Measurements from ENCODE around the gene KBTBD12. TPM values are rescaled to one million over a fixed set of nuclear protein-coding genes. Genes with fewer than 3 reads are reported as not detected.

KBTBD12 gene
- polyA plus RNA-seq, 2 of the 4 experiments (the other 2 are of a cell fraction) = not detected

DNA sequence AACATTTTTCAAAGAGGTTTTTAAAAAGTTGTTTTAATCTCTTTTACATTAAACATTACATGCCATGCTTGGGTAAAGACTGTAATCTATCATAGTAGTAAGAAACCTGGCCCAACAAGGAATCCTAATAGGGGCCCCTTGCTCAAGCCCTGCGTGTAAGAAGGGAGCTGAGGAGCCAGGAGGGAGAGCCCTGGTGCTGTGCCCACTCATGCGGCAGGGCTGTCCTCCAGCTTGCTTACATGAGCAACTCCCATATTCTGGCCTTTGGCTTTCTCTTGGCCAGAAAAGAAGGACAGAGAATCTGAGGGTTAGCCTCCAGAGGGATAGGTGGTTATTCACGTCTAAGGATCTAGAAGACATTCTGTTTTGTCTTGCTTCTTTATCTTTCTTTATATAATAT, 49.8 kb downstream of the KBTBD12 start:
- no peak for FAIRE-seq
- ChIA-PET CTCF (interaction anchor here (0.7 to 2.3 kb wide), 4 partner anchors 9 to 274 kb away, joined by 3 to 8 read pairs (median 3); no protein-coding TSS in a partner anchor), POLR2A (no interaction called here)
- no peak for DNase-seq (ENCODE audit: low read depth in 1 of 2, low spot score in 1 of 2)
- H3K4me1 ChIP-seq = peaks cover 20% of the 10 kb centered on the region
- ATAC-seq = no peak
- WGBS (ENCODE audit: missing lambda C conversion rate) = 88% methylated on average over 3 of the region's 3 CpGs
- no peak for TF ChIP-seq CEBPB (IDR thresholded peaks at IDR 0.05)
- no peak for TF ChIP-seq RARB (CRISPR knock-in tag; IDR thresholded peaks at IDR 0.05)
- H3K9me3 ChIP-seq = 0 out of 3 replicates have a peak, but pooled peaks cover 3% of the 10 kb centered on the region
- no peak overlapping the region for H3K4me2 ChIP-seq
- no peak overlapping the region for H3K27ac ChIP-seq
- H3K4me3 ChIP-seq = no peak overlapping the region

DNA sequence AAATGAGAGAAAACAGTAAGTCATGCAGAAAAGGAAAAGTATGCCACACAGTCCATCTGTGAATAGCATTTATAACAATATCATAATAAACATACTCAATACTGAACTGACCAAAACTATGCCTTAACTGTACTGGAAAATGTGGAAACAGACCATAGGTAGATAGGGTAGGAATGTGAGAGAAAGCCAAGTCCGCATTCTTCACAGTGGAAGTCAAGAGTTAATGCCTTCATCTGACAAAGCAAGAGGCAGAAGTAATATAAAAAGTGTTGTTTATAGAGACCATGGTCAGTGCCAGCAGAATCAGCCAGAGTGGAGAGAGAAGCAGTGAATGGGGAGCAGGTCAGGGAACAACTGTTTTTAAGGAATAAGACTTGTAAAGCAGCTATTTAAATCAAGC, 52.3 kb downstream of the KBTBD12 start:
- H3K9me3 ChIP-seq = 0 out of 3 replicates have a peak, but pooled peaks cover 3% of the 10 kb centered on the region
- H3K4me1 ChIP-seq = peaks cover 3% of the 10 kb centered on the region; the same call in 1 of the 3 replicates
- H3K4me3 ChIP-seq = no peak overlapping the region
- no peak for FAIRE-seq
- no peak for ATAC-seq
- TF ChIP-seq BHLHE40 (IDR thresholded peaks at IDR 0.05; ENCODE audit: low read depth, low read length) = no peak
- DNase-seq (ENCODE audit: low read depth in 1 of 2, low spot score in 1 of 2) = no peak
- no peak overlapping the region for H3K4me2 ChIP-seq
- 77% methylated on average over 1 of the region's 1 CpG for WGBS (ENCODE audit: missing lambda C conversion rate)
- H3K27ac ChIP-seq = no peak overlapping the region
- ChIA-PET CTCF (interaction anchor here (0.8 to 2.7 kb wide), 4 partner anchors 273 to 316 kb away, joined by 3 to 13 read pairs (median 6); no protein-coding TSS in a partner anchor), POLR2A (no interaction called here)

DNA sequence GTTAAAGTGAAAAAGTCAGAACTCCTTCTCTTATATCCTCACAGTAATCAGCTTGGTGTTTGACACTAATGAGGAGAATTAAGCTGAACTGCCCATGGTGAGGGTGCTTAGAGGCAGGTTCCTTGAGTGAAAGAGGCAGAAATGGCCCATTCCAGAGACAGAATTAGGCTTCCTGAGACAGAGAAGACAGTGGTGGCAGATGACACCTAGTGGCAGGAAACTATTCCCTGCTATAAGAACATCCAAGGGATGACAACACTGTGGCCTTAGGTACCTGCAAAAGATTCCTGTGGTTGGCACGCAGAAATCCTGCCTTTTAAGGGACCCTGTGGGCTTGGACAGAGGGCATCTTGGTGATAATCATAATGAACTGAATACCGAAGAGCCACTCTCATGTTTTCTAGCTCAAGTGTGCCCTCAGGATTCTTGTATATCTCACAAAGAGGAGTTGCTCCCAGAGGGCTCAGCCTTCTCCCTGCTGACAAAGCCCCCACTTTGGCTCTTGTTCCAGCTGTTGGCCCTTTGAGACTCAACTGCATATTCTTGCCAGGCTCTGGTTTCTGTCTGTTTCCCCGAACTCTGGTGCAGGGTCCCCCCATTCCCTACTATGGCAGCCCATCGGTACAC, 56.0 kb downstream of the KBTBD12 start:
- ATAC-seq (peak; percentile 93 to 95), DNase-seq (ENCODE audit: low read depth in 1 of 2, low spot score in 1 of 2) (peak; percentile 46 to 63), FAIRE-seq (no peak)
- TF ChIP-seq MYC (IDR thresholded peaks at IDR 0.05; ENCODE audit: borderline replicate concordance, low read length) = no peak
- peak; percentile 81 to 89 for TF ChIP-seq RAD21 (conservative IDR thresholded peaks at IDR 0.05 in 1 of 2, IDR thresholded peaks at IDR 0.05 in 1 of 2)
- no peak for TF ChIP-seq NFE2L2 (conservative IDR thresholded peaks at IDR 0.05; ENCODE audit: low read length)
- TF ChIP-seq RCOR1 (IDR thresholded peaks at IDR 0.05; ENCODE audit: low read depth, low read length) = no peak
- peak; percentile 73 for TF ChIP-seq SMC3 (IDR thresholded peaks at IDR 0.05)
- TF ChIP-seq HOXA7 (CRISPR knock-in tag; IDR thresholded peaks at IDR 0.05) = no peak
- TF ChIP-seq, protein P1, sequence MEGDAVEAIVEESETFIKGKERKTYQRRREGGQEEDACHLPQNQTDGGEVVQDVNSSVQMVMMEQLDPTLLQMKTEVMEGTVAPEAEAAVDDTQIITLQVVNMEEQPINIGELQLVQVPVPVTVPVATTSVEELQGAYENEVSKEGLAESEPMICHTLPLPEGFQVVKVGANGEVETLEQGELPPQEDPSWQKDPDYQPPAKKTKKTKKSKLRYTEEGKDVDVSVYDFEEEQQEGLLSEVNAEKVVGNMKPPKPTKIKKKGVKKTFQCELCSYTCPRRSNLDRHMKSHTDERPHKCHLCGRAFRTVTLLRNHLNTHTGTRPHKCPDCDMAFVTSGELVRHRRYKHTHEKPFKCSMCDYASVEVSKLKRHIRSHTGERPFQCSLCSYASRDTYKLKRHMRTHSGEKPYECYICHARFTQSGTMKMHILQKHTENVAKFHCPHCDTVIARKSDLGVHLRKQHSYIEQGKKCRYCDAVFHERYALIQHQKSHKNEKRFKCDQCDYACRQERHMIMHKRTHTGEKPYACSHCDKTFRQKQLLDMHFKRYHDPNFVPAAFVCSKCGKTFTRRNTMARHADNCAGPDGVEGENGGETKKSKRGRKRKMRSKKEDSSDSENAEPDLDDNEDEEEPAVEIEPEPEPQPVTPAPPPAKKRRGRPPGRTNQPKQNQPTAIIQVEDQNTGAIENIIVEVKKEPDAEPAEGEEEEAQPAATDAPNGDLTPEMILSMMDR (IDR thresholded peaks at IDR 0.05) = peak; percentile 74
- TF ChIP-seq SREBF2 (IDR thresholded peaks at IDR 0.05) = no peak
- no peak for TF ChIP-seq FOSL2 (IDR thresholded peaks at IDR 0.05)
- TF ChIP-seq FOSL2 (CRISPR knock-in tag; IDR thresholded peaks at IDR 0.05) = no peak
- no peak for TF ChIP-seq POLR2A (IDR thresholded peaks at IDR 0.05; ENCODE audit: low read length)
- no peak for TF ChIP-seq PHF8 (IDR thresholded peaks at IDR 0.05; ENCODE audit: borderline replicate concordance, low read depth)
- no peak for TF ChIP-seq RNF2 (IDR thresholded peaks at IDR 0.05; ENCODE audit: borderline replicate concordance, low read depth)
- TF ChIP-seq CEBPB (IDR thresholded peaks at IDR 0.05) = no peak
- no peak for TF ChIP-seq HOXB13 (CRISPR knock-in tag; IDR thresholded peaks at IDR 0.05; ENCODE audit: low read depth)
- TF ChIP-seq RFX5 (IDR thresholded peaks at IDR 0.05) = no peak
- 36% methylated on average over 4 of the region's 4 CpGs for WGBS (ENCODE audit: missing lambda C conversion rate)
- ChIA-PET POLR2A (no interaction called here), CTCF (interaction anchor here (0.5 to 4.3 kb wide), 36 partner anchors 8 to 908 kb away, joined by 3 to 29 read pairs (median 4); no protein-coding TSS in a partner anchor)
- 0 out of 3 replicates have a peak, but pooled peaks cover 1% of the 10 kb centered on the region for H3K9me3 ChIP-seq
- H3K27ac ChIP-seq = no peak overlapping the region
- no peak overlapping the region for H3K4me2 ChIP-seq
- no peak overlapping the region for H3K4me3 ChIP-seq
- no peaks in the 10 kb centered on the region for H3K4me1 ChIP-seq

DNA sequence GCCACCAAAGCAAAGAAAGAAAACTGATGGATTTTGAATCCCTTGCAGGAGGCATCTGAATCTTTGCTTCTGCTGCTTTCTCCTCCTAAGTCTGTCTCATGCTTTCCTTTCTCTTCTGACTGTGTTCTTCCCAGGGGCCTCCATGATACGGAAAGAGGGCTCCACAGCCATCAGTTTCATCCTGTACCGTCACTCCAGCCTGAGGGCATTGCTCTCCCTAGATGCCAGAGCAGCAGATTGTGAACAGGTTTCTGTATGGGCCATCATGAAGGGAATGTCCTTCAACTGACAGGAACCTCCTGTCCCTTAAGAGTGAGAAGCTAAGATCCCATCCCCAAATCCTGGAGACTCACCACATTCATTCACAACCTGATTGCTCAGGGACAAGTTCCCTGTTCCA, 59.2 kb downstream of the KBTBD12 start:
- H3K9me3 ChIP-seq = no peaks in the 10 kb centered on the region
- H3K4me2 ChIP-seq = no peak overlapping the region
- CTCF ChIA-PET = interaction anchor here (1.0 to 3.0 kb wide), 3 partner anchors 9 to 322 kb away, joined by 3 to 10 read pairs (median 3); no protein-coding TSS in a partner anchor
- no peak overlapping the region for H3K4me3 ChIP-seq
- DNase-seq (ENCODE audit: low read depth in 1 of 2, low spot score in 1 of 2) = no peak
- ATAC-seq = no peak
- no peak overlapping the region for H3K27ac ChIP-seq
- WGBS (ENCODE audit: missing lambda C conversion rate) = 73% methylated on average over 2 of the region's 2 CpGs
- no peak for FAIRE-seq
- TF ChIP-seq RFX5 (IDR thresholded peaks at IDR 0.05) = no peak
- TF ChIP-seq, protein P2, sequence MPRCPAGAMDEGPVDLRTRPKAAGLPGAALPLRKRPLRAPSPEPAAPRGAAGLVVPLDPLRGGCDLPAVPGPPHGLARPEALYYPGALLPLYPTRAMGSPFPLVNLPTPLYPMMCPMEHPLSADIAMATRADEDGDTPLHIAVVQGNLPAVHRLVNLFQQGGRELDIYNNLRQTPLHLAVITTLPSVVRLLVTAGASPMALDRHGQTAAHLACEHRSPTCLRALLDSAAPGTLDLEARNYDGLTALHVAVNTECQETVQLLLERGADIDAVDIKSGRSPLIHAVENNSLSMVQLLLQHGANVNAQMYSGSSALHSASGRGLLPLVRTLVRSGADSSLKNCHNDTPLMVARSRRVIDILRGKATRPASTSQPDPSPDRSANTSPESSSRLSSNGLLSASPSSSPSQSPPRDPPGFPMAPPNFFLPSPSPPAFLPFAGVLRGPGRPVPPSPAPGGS (IDR thresholded peaks at IDR 0.05) = no peak
- TF ChIP-seq TFCP2L1 (CRISPR knock-in tag; IDR thresholded peaks at IDR 0.05) = no peak
- no peak for TF ChIP-seq MAZ (IDR thresholded peaks at IDR 0.05; ENCODE audit: borderline replicate concordance, low read depth, low read length)
- TF ChIP-seq ZC3H11A (IDR thresholded peaks at IDR 0.05) = no peak
- no peaks in the 10 kb centered on the region for H3K4me1 ChIP-seq
- POLR2A ChIA-PET = no interaction called here

Measured in A549 (cell line).